ENCODE results near the gene EGFR.

The EGFR gene

DNA sequence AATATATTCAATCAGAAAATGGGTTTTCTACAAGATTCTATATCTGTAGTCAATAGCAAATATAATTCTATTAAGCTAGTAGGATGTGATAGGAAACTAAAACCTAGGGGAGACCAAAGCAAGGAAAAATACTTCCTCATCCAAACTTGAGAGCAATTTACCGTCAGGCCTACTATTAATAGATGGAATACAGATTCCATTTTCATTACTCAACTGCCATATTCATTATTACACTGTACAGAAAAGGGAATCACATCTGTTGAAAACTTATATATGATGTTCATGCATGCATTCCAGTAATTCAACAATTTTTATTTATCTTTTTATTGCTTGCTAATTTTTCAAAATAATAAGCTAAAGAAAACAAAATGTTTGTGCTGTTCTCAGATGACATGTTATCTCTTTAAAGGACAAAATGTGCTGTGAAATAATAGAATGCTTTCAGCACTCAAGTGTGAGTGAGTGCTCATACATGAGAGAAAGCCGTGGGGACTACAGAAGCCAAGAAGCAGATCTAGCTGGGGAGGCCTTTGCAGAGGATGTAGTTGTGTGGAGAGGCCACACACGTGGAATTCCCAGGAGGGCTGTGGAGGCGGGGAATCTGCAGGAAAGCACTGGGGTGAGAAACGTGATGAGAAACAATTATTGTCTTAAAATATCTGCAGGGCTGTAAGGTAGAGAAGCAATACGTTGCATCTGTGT, 110.0 kb downstream of the EGFR start:
- no peak overlapping the region for H3K4me3 ChIP-seq
- peak overlapping the region; percentile 42 for H3K4me2 ChIP-seq
- no peak overlapping the region for H3K27ac ChIP-seq
- no peak for TF ChIP-seq Cebpa-rat (IDR thresholded peaks at IDR 0.05)
- H3K36me3 ChIP-seq = no peaks in the 10 kb centered on the region
- H3K27me3 ChIP-seq = no peaks in the 10 kb centered on the region
- no peak overlapping the region for H3K9ac ChIP-seq
- no peaks in the 10 kb centered on the region for H3K9me3 ChIP-seq
- H3K4me1 ChIP-seq = peaks cover 27% of the 10 kb centered on the region
- no peaks in the 10 kb centered on the region for H4K20me1 ChIP-seq

DNA sequence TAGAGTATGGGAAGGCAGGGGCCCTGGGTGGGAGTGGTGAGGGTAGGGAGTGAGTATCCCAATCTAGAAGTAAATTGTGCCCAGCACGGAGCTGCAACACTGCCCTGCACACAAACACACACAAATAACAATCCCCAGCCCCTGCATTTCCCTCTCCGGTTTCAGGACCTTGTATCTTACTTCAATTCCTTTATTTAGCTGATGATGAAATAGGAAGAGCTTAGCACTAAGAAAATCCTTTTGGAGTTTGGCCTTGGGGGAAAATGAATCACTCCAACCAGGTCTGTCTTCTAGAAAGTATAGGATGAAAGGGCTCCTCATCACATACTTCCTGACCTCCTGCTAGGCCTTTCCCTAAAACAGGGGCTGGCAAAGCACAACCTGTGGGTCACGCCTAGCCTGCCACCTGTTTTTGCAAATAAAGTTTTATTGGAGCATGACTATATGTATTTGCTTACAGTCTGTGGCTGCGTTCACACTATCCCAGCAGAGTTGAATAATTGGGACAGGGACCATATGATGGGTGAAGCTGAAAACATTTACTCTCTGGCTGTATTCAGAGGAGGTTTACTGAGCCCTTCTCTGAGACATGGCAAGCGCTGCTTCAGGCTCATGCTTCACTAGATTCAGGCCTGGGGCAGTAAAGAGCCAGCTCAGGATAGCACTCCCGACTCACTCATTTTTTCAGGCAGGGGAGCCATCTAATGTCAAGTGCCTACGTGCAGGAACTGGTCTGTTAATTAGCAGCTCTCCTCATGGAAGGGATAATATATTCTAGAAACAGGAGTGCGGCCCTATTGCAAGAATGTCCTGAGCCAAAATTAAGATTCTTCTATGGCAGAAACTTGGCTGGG, 111.0 kb downstream of the EGFR start:
- no peak for TF ChIP-seq Cebpa-rat (IDR thresholded peaks at IDR 0.05)
- Histone ChIP-seq H3K9me3 (no peaks in the 10 kb centered on the region), H4K20me1 (no peaks in the 10 kb centered on the region), H3K4me2 (peak overlapping the region; percentile 61), H3K4me3 (no peak overlapping the region), H3K27ac (no peak overlapping the region), H3K4me1 (peaks cover 27% of the 10 kb centered on the region), H3K27me3 (no peaks in the 10 kb centered on the region), H3K9ac (no peak overlapping the region), H3K36me3 (no peaks in the 10 kb centered on the region)

DNA sequence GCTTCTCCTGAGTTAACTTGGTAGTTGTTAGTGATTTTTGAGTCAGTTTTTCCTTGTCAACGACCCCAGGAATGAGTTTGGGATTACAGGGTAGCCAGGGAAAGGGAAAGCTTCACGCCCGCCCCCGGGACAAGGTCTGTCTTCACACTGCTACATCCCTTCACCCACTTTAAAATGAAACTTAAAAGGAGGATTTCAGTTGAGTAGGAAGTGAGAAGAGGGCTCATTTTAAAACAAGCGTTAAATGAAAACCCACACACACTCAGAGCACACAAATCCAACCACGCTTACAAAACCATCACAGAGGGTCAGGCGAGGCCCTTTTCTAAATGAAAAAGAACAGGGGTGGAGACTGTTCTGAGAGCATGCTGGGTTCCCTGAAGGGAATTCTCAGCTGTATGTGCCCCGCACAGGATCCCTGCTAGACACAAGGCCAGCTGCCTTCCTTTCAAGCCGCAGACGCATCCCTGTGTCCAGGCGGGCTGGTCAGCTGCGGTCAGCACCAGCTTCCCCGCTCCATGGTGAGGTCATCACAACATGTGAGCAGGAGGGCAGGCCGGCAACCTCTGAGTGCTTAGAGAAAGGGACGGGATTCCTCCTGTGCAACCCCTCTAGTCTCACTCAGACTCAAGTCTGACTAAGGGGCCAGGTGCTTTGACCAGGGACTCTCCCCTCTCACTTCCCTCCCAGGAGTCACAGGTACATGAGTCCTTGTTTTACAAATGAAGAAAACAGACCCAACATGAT, 111.8 kb downstream of the EGFR start:
- Histone ChIP-seq H3K4me3 (no peak overlapping the region), H3K27me3 (no peaks in the 10 kb centered on the region), H3K4me2 (peak overlapping the region; percentile 61), H3K9me3 (no peaks in the 10 kb centered on the region), H4K20me1 (no peaks in the 10 kb centered on the region), H3K9ac (no peak overlapping the region), H3K4me1 (peaks cover 27% of the 10 kb centered on the region), H3K36me3 (no peaks in the 10 kb centered on the region), H3K27ac (no peak overlapping the region)
- TF ChIP-seq Cebpa-rat (IDR thresholded peaks at IDR 0.05) = no peak

DNA sequence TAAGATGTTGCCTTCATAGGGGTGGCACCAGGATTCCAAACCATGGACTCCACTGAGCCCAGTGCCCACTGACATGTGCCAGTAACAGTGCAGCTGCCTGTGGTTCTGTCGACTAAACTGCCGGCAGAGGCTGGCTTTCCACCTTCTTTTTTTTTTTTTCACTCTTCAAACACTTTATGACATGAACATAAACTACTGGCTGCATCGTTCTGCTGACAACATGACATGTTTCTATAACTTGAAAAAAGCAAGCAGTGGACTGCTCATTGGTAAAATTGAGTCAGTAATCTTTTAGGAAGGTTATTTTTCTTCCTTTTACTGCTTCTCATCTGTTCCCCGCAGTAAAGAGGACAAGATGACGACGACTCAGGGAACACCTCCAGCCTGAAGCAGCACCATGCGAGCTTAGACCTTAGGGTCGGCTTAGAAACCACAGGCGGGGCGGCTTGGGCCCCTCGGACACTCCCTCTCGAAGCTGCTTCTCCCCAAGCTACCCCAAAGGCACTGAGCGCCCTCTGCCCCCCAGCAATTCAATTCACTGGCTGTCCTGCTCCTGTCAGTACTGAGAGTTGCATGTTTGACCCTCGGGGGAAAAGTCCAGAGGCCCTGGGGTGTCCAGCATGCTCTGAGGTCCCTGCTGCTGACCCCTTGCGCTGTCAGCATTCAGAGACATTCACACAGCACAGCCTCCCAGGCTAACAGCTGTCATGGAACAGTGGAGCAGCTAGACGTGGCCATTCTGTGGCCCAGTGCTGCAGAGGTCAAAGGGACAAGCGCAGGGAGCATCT, 112.5 kb downstream of the EGFR start:
- Histone ChIP-seq H3K36me3 (no peaks in the 10 kb centered on the region), H3K4me3 (no peak overlapping the region), H3K4me1 (peaks cover 27% of the 10 kb centered on the region), H3K27ac (no peak overlapping the region), H3K9me3 (no peaks in the 10 kb centered on the region), H3K27me3 (no peaks in the 10 kb centered on the region), H3K4me2 (peak overlapping the region; percentile 61), H3K9ac (no peak overlapping the region), H4K20me1 (no peaks in the 10 kb centered on the region)
- no peak for TF ChIP-seq Cebpa-rat (IDR thresholded peaks at IDR 0.05)

DNA sequence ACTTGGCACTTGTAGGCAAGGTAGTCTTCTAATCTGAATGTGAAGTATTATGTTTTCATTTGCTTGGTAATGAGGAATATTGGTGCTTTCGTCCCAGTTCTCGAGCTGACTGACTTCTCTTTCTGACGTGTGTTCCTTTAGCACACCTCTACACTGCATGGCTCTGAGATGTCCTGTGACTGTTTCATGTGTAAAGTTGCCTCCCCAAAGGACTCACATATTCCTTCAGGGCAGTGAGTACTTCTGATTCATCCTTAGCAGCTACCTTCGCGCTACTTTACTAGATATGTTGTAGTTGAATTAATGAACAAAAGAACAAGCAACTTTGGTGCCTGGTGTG, 113.7 kb downstream of the EGFR start:
- Histone ChIP-seq H3K4me3 (no peak overlapping the region), H3K27ac (no peak overlapping the region), H3K9ac (no peak overlapping the region), H3K4me2 (no peak overlapping the region), H3K9me3 (no peaks in the 10 kb centered on the region), H3K36me3 (no peaks in the 10 kb centered on the region), H3K27me3 (no peaks in the 10 kb centered on the region), H4K20me1 (no peaks in the 10 kb centered on the region), H3K4me1 (peaks cover 27% of the 10 kb centered on the region)
- TF ChIP-seq Cebpa-rat (IDR thresholded peaks at IDR 0.05) = no peak

DNA sequence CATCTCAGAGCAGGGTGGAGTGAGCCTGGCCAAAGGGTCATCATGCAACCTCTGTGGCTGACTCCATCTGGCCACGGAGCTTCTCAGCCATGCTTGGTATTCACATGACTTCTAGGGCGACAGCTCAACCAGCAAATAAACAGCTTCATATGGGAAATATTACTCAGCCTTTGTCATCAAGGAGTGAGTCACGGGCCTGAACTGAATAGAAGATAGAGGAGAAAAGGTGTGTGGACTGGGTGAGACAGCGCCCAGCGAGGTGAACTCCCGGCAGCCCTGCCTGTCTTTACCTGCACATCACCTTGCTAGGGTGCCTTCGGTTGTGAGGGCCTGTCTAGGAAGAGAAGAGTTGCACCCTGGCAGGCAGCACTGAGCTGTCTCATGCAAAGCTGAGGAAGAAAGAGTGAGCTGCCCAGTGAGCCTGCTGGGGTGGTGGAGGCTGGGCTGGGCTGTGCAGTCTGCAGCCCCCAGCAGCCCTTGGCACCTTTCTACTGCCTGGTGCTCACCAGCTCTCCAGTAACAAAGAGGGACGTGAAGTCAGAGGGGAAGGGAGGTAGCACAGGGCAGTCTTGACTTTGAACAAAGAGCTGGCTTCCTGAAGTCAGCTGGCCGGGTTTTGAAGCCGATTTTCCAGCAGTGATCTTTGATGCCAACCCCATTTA, 114.2 kb downstream of the EGFR start:
- H3K9me3 ChIP-seq = no peaks in the 10 kb centered on the region
- TF ChIP-seq Cebpa-rat (IDR thresholded peaks at IDR 0.05) = no peak
- H4K20me1 ChIP-seq = no peaks in the 10 kb centered on the region
- no peak overlapping the region for H3K27ac ChIP-seq
- no peak overlapping the region for H3K4me3 ChIP-seq
- no peak overlapping the region for H3K4me2 ChIP-seq
- peaks cover 27% of the 10 kb centered on the region for H3K4me1 ChIP-seq
- H3K9ac ChIP-seq = no peak overlapping the region
- no peaks in the 10 kb centered on the region for H3K27me3 ChIP-seq
- no peaks in the 10 kb centered on the region for H3K36me3 ChIP-seq

DNA sequence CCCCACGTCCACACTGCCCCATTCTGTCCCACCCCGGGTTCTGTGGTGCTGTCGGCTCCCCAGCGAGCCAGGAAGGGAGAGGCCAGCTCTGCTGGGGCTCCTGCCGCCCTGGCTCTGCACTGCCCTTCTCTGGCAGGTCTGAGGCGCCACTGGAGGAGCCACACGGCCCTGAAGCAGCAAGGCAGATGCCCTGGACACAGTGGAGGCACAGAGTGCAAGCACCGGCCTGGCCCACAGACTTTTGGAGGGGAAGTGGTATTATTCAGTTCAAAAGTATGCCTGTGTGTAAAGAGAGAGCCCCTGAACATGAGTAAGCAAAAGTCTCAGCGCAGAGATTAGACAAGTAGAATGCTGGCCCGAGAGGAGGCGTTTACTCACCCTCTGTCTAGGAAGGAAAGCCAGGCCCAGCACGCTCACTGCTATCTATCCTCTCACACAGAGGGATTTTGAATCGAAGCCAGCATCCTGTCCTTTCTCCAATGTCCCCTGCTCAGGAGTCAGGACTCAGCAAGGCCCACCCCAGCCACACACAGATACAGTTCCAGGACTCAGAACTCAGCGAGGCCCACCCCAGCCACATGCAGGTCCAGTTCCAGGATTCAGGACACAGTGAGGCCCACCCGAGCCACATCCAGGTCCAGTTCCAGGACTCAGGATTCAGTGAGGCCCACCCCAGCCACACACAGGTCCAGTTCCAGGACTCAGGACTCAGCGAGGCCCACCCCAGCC, 115.0 kb downstream of the EGFR start:
- H3K4me1 ChIP-seq = peaks cover 23% of the 10 kb centered on the region
- no peak overlapping the region for H3K27ac ChIP-seq

DNA sequence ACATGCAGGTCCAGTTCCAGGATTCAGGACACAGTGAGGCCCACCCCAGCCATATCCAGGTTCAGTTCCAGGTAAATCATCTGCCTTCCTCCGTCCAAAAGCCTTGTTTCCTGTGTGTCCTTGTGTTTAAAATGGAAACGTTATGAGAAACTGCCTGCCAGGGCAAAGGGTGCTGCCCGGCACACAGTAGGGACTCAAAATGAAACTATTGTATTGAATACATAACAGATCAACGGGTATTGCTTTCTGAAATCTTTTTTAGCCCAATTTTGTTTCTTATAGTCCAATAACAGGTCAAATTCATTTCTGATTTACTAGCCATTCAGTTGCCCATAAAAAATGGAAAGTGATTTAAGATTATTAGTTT, 115.5 kb downstream of the EGFR start:
- Histone ChIP-seq H3K9ac (no peak overlapping the region), H3K4me2 (no peak overlapping the region), H3K9me3 (0 out of 2 replicates have a peak, but pooled peaks cover 4% of the 10 kb centered on the region), H4K20me1 (no peaks in the 10 kb centered on the region), H3K36me3 (no peaks in the 10 kb centered on the region), H3K27ac (no peak overlapping the region), H3K27me3 (no peaks in the 10 kb centered on the region), H3K4me1 (peaks cover 18% of the 10 kb centered on the region), H3K4me3 (no peak overlapping the region)
- no peak for TF ChIP-seq Cebpa-rat (IDR thresholded peaks at IDR 0.05)

More for the DNA sequence above, 115.0 kb downstream of the EGFR start:
- 0 out of 2 replicates have a peak, but pooled peaks cover 2% of the 10 kb centered on the region for H3K9me3 ChIP-seq
- no peak overlapping the region for H3K9ac ChIP-seq
- no peaks in the 10 kb centered on the region for H3K36me3 ChIP-seq
- no peak overlapping the region for H3K4me3 ChIP-seq
- no peaks in the 10 kb centered on the region for H4K20me1 ChIP-seq
- H3K4me2 ChIP-seq = no peak overlapping the region
- TF ChIP-seq Cebpa-rat (IDR thresholded peaks at IDR 0.05) = no peak
- no peaks in the 10 kb centered on the region for H3K27me3 ChIP-seq

Measured in BLaER1 (cell line).